ENCODE results near the gene ARL6IP4.

Gene ARL6IP4

GRCh38 chr12:122975790-122976647, 4.5 kb upstream of the ARL6IP4 start:
- TF ChIP-seq, protein P1, sequence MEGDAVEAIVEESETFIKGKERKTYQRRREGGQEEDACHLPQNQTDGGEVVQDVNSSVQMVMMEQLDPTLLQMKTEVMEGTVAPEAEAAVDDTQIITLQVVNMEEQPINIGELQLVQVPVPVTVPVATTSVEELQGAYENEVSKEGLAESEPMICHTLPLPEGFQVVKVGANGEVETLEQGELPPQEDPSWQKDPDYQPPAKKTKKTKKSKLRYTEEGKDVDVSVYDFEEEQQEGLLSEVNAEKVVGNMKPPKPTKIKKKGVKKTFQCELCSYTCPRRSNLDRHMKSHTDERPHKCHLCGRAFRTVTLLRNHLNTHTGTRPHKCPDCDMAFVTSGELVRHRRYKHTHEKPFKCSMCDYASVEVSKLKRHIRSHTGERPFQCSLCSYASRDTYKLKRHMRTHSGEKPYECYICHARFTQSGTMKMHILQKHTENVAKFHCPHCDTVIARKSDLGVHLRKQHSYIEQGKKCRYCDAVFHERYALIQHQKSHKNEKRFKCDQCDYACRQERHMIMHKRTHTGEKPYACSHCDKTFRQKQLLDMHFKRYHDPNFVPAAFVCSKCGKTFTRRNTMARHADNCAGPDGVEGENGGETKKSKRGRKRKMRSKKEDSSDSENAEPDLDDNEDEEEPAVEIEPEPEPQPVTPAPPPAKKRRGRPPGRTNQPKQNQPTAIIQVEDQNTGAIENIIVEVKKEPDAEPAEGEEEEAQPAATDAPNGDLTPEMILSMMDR (IDR thresholded peaks at IDR 0.05; ENCODE audit: extremely low read depth, missing control alignments) = no peak
- no peak for DNase-seq (ENCODE audit: low spot score)

DNA sequence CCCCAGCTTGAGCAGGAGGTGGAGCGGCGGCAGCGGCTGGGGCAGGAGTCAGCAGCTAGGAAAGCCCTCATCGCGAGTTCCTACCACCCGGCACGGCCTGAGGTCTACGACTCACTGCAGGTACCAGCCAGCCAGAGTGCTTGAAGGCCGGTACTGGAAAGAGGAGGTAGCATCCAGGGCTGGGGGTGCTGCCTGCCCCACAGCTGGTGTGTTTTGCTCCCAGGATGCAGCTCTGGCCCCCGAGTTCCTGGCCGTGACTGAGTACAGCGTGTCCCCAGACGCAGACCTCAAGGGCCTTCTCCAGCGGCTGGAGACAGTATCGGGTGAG, 3.9 kb upstream of the ARL6IP4 start:
- DNase-seq (ENCODE audit: low spot score) = no peak
- TF ChIP-seq, protein P1 (IDR thresholded peaks at IDR 0.05; ENCODE audit: extremely low read depth, missing control alignments) = no peak

- no peak for DNase-seq (ENCODE audit: low spot score)
- TF ChIP-seq, protein P1 (IDR thresholded peaks at IDR 0.05; ENCODE audit: extremely low read depth, missing control alignments) = no peak
Observed at GRCh38 chr12:122977153-122977552, 3.3 kb upstream of the ARL6IP4 start.

DNA sequence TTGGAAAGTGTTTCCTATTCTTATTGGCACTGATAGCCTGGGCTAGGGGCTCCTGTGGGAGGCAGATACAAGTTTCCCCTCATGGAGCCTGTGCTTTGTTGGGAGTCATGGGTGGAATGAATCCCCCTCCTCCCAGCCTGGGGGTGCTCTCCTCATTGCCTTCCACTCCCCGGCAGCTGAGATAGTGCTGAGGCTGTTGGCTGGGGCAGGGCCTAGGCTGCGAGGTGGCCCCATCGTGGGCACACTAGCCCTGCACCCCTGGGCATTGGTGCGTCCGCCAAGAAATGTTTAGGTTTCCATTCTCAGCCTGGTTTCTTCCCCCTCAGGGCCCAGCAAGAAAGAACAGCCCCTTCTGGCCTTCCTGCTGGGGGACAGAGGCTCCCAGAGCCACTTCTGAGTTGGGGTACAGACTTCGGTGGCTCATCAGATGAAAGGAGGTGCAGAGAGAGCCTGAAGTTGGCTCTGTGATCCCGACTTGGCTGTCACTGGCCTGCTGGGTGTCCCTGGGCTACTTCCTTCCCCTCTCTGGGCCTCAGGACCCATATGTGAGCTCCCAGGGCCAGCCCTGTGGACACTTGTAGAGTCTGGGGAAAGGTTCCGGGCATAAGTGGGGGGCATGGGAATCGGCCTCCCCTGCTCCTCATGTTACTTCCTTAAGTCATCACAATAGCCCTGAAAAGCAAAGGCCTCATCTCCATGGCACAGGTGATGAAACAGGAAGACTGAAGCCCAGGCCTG, 2.7 kb upstream of the ARL6IP4 start:
- TF ChIP-seq, protein P1 (IDR thresholded peaks at IDR 0.05; ENCODE audit: extremely low read depth, missing control alignments) = no peak
- DNase-seq (ENCODE audit: low spot score) = no peak

DNA sequence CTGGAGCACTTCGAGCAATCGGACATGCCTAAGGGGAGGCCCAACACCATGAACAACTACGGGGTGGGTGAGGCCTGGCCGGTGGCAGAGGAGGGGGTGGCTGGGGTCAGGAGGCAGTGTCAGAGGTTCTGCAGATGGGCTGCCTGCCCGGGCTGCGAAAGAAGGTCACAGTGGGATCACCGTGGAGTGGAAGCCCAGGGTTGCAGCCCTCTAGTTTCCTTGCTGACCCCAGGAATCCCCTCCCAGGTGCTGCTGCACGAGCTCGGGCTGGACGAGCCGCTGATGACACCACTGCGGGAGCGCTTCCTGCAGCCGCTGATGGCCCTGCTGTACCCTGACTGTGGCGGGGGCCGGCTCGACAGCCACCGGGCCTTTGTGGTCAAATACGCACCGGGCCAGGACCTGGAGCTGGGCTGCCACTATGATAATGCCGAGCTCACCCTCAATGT, 1.9 kb upstream of the ARL6IP4 start:
- TF ChIP-seq, protein P1 (IDR thresholded peaks at IDR 0.05; ENCODE audit: extremely low read depth, missing control alignments) = no peak
- DNase-seq (ENCODE audit: low spot score) = no peak

- DNase-seq (ENCODE audit: low spot score) = no peak
- TF ChIP-seq, protein P1 (IDR thresholded peaks at IDR 0.05; ENCODE audit: extremely low read depth, missing control alignments) = no peak
Observed at GRCh38 chr12:122979001-122979907, 1.2 kb upstream of the ARL6IP4 start.

All from GM20000 (cell line).